NCI-H2107 treated with DMSO at 0.1 percent for 48 hours (cell line): Measurements from ENCODE around the gene UBE2A.

ENCODE experiments used
- DNase-seq: peaks from one replicate; lab custom pipeline; 2025; ENCODE audit not compliant: unreplicated experiment; lab: John Stamatoyannopoulos, UW

The UBE2A gene

GRCh38 chrX:119606280-119607017, 32.1 kb downstream of the UBE2A start, which contains the start of gene NKRF:
Gene NKRF, minus strand, starts transcription at chrX:119606424.
- DNase-seq, result peak; percentile 97

- DNase-seq, result no peak
These were observed 32.6 kb downstream of the UBE2A start for GRCh38 chrX:119607018-119607389.

GRCh38 chrX:119614776-119615175, 40.4 kb downstream of the UBE2A start:
- no peak for DNase-seq

GRCh38 chrX:119617517-119618164, 43.3 kb downstream of the UBE2A start:
- no peak for DNase-seq

GRCh38 chrX:119618439-119618838, 44.1 kb downstream of the UBE2A start:
- DNase-seq, result no peak

- no peak for DNase-seq
These were observed 48.2 kb downstream of the UBE2A start for GRCh38 chrX:119622356-119623232.

- no peak for DNase-seq
These were observed 50.1 kb downstream of the UBE2A start for GRCh38 chrX:119624417-119624816.

GRCh38 chrX:119624951-119625668, 50.7 kb downstream of the UBE2A start:
- no peak for DNase-seq

GRCh38 chrX:119625843-119626242, 51.5 kb downstream of the UBE2A start:
- DNase-seq, result no peak
